Activated CD4-positive, alpha-beta memory T cell treated with anti-CD3 and anti-CD28 coated beads, Interleukin-2, amount 10 ng/mL, durations not matched to agents 7 days and 5 days (primary cell): ENCODE results near the gene RBM8A. TPM values are rescaled to one million over a fixed set of nuclear protein-coding genes. Genes with fewer than 3 reads are reported as not detected.
"Not testable (repeated sequence)": the region's sequence is repeated elsewhere in the genome, so short reads cannot be mapped to it uniquely, and the experiment has no call there.

ENCODE experiments used
- CTCF ChIA-PET: fragments of 350-600 bp; sonication (Branson Sonifier 250); formaldehyde crosslinking; loops from one replicate; lab custom pipeline; 2021; ENCODE audit warnings: antibody characterized with exemption, inconsistent platforms; lab: Charles Lee
- POLR2A ChIA-PET: fragments of 350-600 bp; sonication (Branson Sonifier 250); formaldehyde crosslinking; loops from one replicate; lab custom pipeline; 2021; ENCODE audit warnings: antibody characterized with exemption; lab: Charles Lee
- DNase-seq: peaks from one replicate; pipeline ENCODE4 v3.0.0-alpha.2; 2020
- H3K27ac Mint-ChIP-seq: one replicate; pipeline ENCODE4 v1.8.0; 2021; ENCODE audit warnings: mild to moderate bottlenecking, mixed read lengths
- H3K27me3 Mint-ChIP-seq: one replicate; pipeline ENCODE4 v1.8.0; 2021; ENCODE audit warnings: mixed read lengths
- H3K36me3 Mint-ChIP-seq: one replicate; pipeline ENCODE4 v1.8.0; 2021; ENCODE audit warnings: low read depth, mixed read lengths
- H3K4me1 Mint-ChIP-seq: one replicate; pipeline ENCODE4 v1.8.0; 2021; ENCODE audit warnings: mixed read lengths
- H3K4me3 Mint-ChIP-seq: one replicate; pipeline ENCODE4 v1.8.0; 2021; ENCODE audit warnings: mild to moderate bottlenecking, mixed read lengths
- H3K9me3 Mint-ChIP-seq: one replicate; pipeline ENCODE4 v1.8.0; 2021; ENCODE audit warnings: mixed read lengths
- total RNA-seq, 2 experiments: library from RNA; stranded (reverse); gene quantifications; one replicate each; pipeline ENCODE4 v1.2.3, GENCODE V29; 2021

The RBM8A gene
- total RNA-seq, 2 experiments from 2014 or later = 168 to 174 TPM

- Mint-ChIP-seq H3K36me3 (peaks cover 44% of the 10 kb centered on the region), H3K27me3 (no peaks in the 10 kb centered on the region), H3K4me3 (no peak overlapping the region), H3K9me3 (no peaks in the 10 kb centered on the region), H3K4me1 (peaks cover 26% of the 10 kb centered on the region), H3K27ac (no peak overlapping the region)
- ChIA-PET POLR2A (interaction anchor here (1.7 to 2.4 kb wide), 3 partner anchors 9 to 62 kb away, joined by 3 to 17 read pairs (median 7); partner anchors contain the start of gene RBM8A), CTCF (interaction anchor here (1.5 kb wide), 1 partner anchor 22 kb away, joined by 5 read pairs; the partner anchor contains the start of gene LIX1L)
- no peak for DNase-seq
These were observed 8.4 kb upstream of the RBM8A start for GRCh38 chr1:145935708-145936107.

DNA sequence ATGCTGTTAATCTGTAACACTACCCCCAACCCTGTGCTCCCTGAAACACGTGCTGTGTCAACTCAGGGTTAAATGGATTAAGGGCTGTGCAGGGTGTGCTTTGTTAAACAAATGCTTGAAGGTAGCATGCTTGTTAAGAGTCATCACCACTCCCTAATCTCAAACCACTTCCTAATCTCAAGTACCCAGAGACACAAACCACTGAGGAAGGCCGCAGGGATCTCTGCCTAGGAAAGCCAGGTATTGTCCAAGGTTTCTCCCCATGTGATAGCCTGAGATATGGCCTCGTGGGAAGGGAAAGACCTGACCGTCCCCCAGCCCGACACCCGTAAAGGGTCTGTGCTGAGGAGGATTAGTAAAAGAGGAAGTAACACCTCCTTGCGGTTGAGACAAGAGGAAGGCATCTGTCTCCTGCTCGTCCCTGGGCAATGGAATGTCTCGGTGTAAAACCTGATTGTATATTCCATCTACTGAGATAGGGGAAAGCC lies 5.3 kb upstream of the RBM8A start:
- Mint-ChIP-seq H3K4me3 (peak overlapping the region; percentile 44), H3K4me1 (peaks cover 38% of the 10 kb centered on the region), H3K27ac (peak overlapping the region; percentile 84), H3K36me3 (peaks cover 44% of the 10 kb centered on the region)
- peak; percentile 36 for DNase-seq
- H3K9me3 Mint-ChIP-seq, H3K27me3 Mint-ChIP-seq: not testable (repeated sequence)
- ChIA-PET CTCF (interaction anchor here (1.3 to 1.5 kb wide), 2 partner anchors 26 to 45 kb away, joined by 5 to 7 read pairs; partner anchors contain the start of gene LIX1L), POLR2A (interaction anchor here (1.3 to 4.6 kb wide), 4 partner anchors 14 to 119 kb away, joined by 5 to 26 read pairs (median 6); partner anchors contain the start of genes ANKRD34A, PEX11B and POLR3GL)

DNA sequence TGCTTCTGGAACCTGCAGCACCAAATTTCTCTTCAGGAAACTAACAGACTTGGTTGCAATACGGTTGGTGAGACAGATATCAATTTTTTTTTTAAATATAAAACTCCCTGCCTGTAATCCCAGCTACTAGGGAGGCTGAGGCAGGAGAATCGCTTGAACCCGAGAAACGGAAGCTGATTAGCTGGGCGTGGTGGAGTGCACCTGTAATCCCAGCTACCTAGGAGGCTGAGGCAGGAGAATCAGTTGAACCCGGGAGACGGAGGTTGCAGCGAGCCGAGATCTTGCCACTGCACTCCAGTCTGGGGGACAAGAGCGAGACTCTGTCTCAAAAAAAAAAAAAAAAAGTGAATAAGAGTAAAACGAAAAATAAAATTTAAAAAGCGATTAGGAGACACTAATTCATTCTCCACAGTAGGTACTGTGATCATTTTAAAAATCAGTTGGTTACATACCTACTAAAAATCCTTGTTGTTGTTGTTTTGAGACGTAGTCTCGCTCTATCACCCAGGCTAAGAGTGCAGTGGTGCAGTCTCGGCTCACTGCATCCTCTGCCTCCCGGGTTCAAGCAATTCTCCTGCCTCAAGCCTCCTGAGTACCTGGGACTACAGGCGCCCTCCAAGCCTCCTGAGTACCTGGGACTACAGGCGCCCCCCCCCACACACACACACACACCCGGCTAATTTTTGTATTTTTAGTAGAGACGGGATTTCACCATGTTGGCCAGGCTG lies 796 bp upstream of the RBM8A start:
- Mint-ChIP-seq H3K36me3 (peaks cover 24% of the 10 kb centered on the region), H3K27ac (peak overlapping the region; percentile 81), H3K27me3 (no peaks in the 10 kb centered on the region), H3K9me3 (no peaks in the 10 kb centered on the region), H3K4me1 (peaks cover 29% of the 10 kb centered on the region), H3K4me3 (peak overlapping the region; percentile 67)
- POLR2A ChIA-PET = interaction anchor here (0.8 to 3.9 kb wide), 33 partner anchors 8 to 647 kb away, joined by 3 to 264 read pairs (median 9); partner anchors contain the start of genes ANKRD34A, ANKRD35, LIX1L and NUDT17
- peak; percentile 24 for DNase-seq
- CTCF ChIA-PET = interaction anchor here (0.7 to 3.5 kb wide), 18 partner anchors 9 to 110 kb away, joined by 3 to 34 read pairs (median 8); partner anchors contain the start of genes ANKRD34A, ITGA10, LIX1L and NUDT17

DNA sequence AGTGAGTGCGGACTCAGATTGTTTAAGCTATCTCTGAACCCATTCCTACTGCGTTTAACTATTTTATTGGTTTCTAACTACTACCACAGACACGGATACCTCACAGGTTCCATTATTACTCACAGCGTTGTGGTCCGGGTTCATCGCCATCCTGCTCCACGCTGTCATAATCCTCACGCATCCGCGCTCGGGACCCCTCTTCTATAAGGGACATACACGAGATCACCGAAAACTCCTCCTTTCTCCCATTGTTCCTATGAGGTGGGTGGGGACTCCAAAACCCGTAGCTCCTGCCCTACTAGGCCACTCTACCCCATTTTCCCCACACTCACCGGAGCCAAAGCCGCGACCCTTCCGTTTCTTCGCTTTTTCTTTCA lies 610 bp downstream of the RBM8A start:
- ChIA-PET POLR2A (interaction anchor here (0.9 to 3.9 kb wide), 28 partner anchors 9 to 646 kb away, joined by 3 to 264 read pairs (median 10); partner anchors contain the start of genes ANKRD34A, ANKRD35, LIX1L and NUDT17), CTCF (interaction anchor here (0.9 to 3.5 kb wide), 14 partner anchors 8 to 111 kb away, joined by 3 to 34 read pairs (median 8); partner anchors contain the start of genes ANKRD34A, ITGA10, LIX1L and PEX11B)
- H3K36me3 Mint-ChIP-seq = peaks cover 21% of the 10 kb centered on the region
- no peaks in the 10 kb centered on the region for H3K27me3 Mint-ChIP-seq
- peak; percentile 58 for DNase-seq
- H3K4me1 Mint-ChIP-seq = peaks cover 17% of the 10 kb centered on the region
- H3K27ac Mint-ChIP-seq = no peak overlapping the region
- no peak overlapping the region for H3K4me3 Mint-ChIP-seq
- H3K9me3 Mint-ChIP-seq = no peaks in the 10 kb centered on the region

- H3K9me3 Mint-ChIP-seq = no peaks in the 10 kb centered on the region
- H3K27ac Mint-ChIP-seq = peak overlapping the region; percentile 49
- H3K4me3 Mint-ChIP-seq = no peak overlapping the region
- no peak for DNase-seq
- H3K27me3 Mint-ChIP-seq = no peaks in the 10 kb centered on the region
- POLR2A ChIA-PET = interaction anchor here (1.4 kb wide), 2 partner anchors 40 to 57 kb away, joined by 3 to 4 read pairs; no protein-coding TSS in a partner anchor
- H3K36me3 Mint-ChIP-seq = peaks cover 16% of the 10 kb centered on the region
- CTCF ChIA-PET = interaction anchor here (1.3 kb wide), 1 partner anchor 31 kb away, joined by 3 read pairs; no protein-coding TSS in a partner anchor
- peaks cover 32% of the 10 kb centered on the region for H3K4me1 Mint-ChIP-seq
These were observed 5.0 kb downstream of the RBM8A start for GRCh38 chr1:145922266-145922665.

- POLR2A ChIA-PET = interaction anchor here (4.6 kb wide), 1 partner anchor 8 kb away, joined by 73 read pairs; the partner anchor contains the start of gene RBM8A
- Mint-ChIP-seq H3K4me3 (peak overlapping the region; percentile 90), H3K4me1 (peaks cover 42% of the 10 kb centered on the region), H3K36me3 (peaks cover 28% of the 10 kb centered on the region)
- CTCF ChIA-PET, H3K9me3 Mint-ChIP-seq, H3K27ac Mint-ChIP-seq, DNase-seq, H3K27me3 Mint-ChIP-seq: not testable (repeated sequence)
These were observed 7.0 kb downstream of the RBM8A start for GRCh38 chr1:145920297-145920696.

DNA sequence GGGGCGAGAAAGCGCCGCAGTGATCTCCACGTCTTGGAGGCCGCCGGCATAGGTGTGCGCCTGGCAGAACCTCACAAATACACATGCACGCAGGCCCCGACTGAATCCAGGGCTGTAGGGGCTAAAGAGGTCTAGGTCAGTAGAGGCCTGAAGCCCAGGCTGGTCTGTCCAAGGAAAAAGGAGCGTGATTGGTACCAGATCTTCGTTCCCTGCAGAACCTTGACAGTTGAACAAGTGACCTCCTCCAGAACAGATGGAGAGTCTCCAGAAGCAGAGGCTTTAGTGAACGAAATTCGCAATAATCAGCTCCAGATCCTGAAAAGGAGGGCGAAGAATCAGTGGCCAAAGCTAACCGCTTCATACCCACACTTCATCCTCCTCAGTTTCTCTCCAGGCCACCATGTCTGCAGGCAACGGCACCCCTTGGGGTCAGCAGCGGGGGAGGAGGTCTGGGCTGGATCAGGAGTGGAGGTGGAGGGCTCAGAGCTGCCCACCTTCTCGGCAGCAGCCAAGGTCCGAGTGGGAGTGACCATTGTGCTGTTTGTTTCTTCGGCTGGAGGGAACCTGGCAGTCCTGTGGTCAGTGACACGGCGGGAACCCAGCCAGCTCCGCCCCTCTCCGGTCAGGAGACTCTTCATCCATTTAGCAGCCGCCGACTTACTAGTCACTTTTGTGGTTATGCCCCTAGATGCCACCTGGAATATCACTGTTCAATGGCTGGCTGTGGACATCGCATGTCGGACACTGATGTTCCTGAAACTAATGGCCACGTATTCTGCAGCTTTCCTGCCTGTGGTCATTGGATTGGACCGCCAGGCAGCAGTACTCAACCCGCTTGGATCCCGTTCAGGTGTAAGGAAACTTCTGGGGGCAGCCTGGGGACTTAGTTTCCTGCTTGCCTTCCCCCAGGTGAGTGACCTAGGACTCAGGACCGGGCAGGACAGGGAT lies 8.0 kb downstream of the RBM8A start:
- peak; percentile 33 for DNase-seq
- H3K27ac Mint-ChIP-seq = peak overlapping the region; percentile 94
- ChIA-PET CTCF (interaction anchor here (1.1 to 2.0 kb wide), 6 partner anchors 8 to 95 kb away, joined by 3 to 15 read pairs (median 4); partner anchors contain the start of genes NUDT17, PIAS3 and RBM8A), POLR2A (interaction anchor here (0.6 to 4.6 kb wide), 24 partner anchors 9 to 133 kb away, joined by 3 to 73 read pairs (median 6); partner anchors contain the start of genes ANKRD34A, ITGA10, LIX1L and NUDT17)
- peak overlapping the region; percentile 90 for H3K4me3 Mint-ChIP-seq
- H3K9me3 Mint-ChIP-seq = no peaks in the 10 kb centered on the region
- H3K36me3 Mint-ChIP-seq = peaks cover 33% of the 10 kb centered on the region
- H3K4me1 Mint-ChIP-seq = peaks cover 45% of the 10 kb centered on the region
- no peaks in the 10 kb centered on the region for H3K27me3 Mint-ChIP-seq

- H3K9me3 Mint-ChIP-seq = no peaks in the 10 kb centered on the region
- CTCF ChIA-PET = interaction anchor here (0.8 to 2.0 kb wide), 7 partner anchors 9 to 94 kb away, joined by 3 to 15 read pairs (median 4); partner anchors contain the start of genes NUDT17, PIAS3 and RBM8A
- DNase-seq = peak; percentile 92
- H3K36me3 Mint-ChIP-seq = peaks cover 39% of the 10 kb centered on the region
- H3K27me3 Mint-ChIP-seq = no peaks in the 10 kb centered on the region
- H3K4me3 Mint-ChIP-seq = peak within 1 kb of the TSS; percentile 90
- POLR2A ChIA-PET = interaction anchor here (0.6 to 4.6 kb wide), 25 partner anchors 8 to 133 kb away, joined by 3 to 73 read pairs (median 5); partner anchors contain the start of genes ANKRD34A, ITGA10, LIX1L and NUDT17
- H3K27ac Mint-ChIP-seq = peak within 1 kb of the TSS; percentile 94
- peaks cover 47% of the 10 kb centered on the region for H3K4me1 Mint-ChIP-seq
These were observed 8.9 kb downstream of the RBM8A start, which contains the start of gene PEX11B for GRCh38 chr1:145918144-145918991. Gene PEX11B, minus strand, starts transcription at chr1:145918717. Its CDS starts 29 bp downstream, at chr1:145918688.

DNA sequence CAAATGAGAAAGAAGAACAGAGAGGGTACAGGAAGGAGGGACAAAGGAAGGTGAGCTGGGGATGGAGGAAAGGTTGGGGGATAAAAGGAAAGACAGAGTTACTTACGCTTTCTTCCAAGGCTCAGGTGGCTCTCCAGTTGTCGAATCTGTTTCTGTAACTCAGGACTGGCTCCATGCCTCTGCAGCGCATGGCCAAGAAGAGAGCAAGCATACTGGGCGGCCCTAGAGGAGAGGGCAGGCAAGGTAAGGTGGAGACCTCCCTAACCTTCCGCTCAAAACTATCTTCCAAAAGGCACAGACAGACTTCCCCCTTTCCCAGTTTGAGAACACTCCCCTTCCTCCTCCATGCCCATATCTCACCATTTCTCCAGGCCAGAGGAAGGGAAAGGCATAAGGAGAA lies 9.7 kb downstream of the RBM8A start:
- H3K27me3 Mint-ChIP-seq = no peaks in the 10 kb centered on the region
- H3K36me3 Mint-ChIP-seq = peaks cover 39% of the 10 kb centered on the region
- DNase-seq = no peak
- POLR2A ChIA-PET = interaction anchor here (0.7 to 4.6 kb wide), 11 partner anchors 7 to 72 kb away, joined by 3 to 73 read pairs (median 9); partner anchors contain the start of genes ANKRD34A, ITGA10, LIX1L and NUDT17
- CTCF ChIA-PET = interaction anchor here (0.8 to 2.0 kb wide), 2 partner anchors 10 to 72 kb away, joined by 4 to 15 read pairs; partner anchors contain the start of genes NUDT17 and RBM8A
- no peaks in the 10 kb centered on the region for H3K9me3 Mint-ChIP-seq
- peak overlapping the region; percentile 94 for H3K27ac Mint-ChIP-seq
- H3K4me3 Mint-ChIP-seq = peak overlapping the region; percentile 90
- H3K4me1 Mint-ChIP-seq = peaks cover 47% of the 10 kb centered on the region

DNA sequence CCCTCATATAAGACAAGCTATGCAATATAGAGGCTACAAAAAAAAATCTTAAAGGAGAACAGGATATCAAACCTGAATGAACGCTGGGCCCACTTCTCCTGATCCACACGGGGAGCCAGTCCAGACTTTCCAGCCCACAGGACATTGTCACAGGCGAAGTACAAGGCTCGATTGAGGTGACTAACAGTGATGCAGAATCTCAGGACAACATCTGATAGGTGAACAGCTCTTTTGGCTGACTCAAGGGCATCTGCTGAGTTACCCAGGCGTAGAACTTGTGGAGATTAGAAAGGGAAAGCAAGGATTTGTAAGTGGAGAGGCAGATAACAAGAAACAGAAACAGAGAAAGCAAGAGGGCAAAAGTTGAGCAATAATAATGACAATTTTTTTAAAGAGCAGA lies 10.5 kb downstream of the RBM8A start:
- H3K9me3 Mint-ChIP-seq = no peaks in the 10 kb centered on the region
- no peak for DNase-seq
- peak overlapping the region; percentile 90 for H3K4me3 Mint-ChIP-seq
- H3K4me1 Mint-ChIP-seq = peaks cover 47% of the 10 kb centered on the region
- H3K27ac Mint-ChIP-seq = no peak overlapping the region
- H3K27me3 Mint-ChIP-seq = no peaks in the 10 kb centered on the region
- H3K36me3 Mint-ChIP-seq = peaks cover 45% of the 10 kb centered on the region
- ChIA-PET CTCF (interaction anchor here (0.7 to 1.2 kb wide), 3 partner anchors 41 to 121 kb away, joined by 3 to 4 read pairs (median 3); partner anchors contain the start of gene LIX1L), POLR2A (interaction anchor here (3.8 to 4.6 kb wide), 3 partner anchors 11 to 49 kb away, joined by 31 to 73 read pairs (median 38); partner anchors contain the start of genes ANKRD34A, LIX1L, POLR3GL and RBM8A)
